Lower leg skin (tissue), 3 donors: Measurements from ENCODE around the gene PMP22.

Source experiments
- POLR2A ChIP-seq, 2 donors: fragments of 450-650 bp; IDR thresholded peaks; one replicate each; pipeline ENCODE4 v1.6.1; 2016 to 2017; ENCODE audit warnings: antibody characterized with exemption in 2 of 2, mild to moderate bottlenecking in 1 of 2, moderate library complexity in 1 of 2
- TF ChIP-seq, protein P1 (sequence below), 3 donors: fragments of 450-650 bp; IDR thresholded peaks; one replicate each; pipeline ENCODE4 v1.5.1; 2016; ENCODE audit warnings: antibody characterized with exemption in 3 of 3, mild to moderate bottlenecking in 3 of 3, moderate library complexity in 2 of 3

DNA sequence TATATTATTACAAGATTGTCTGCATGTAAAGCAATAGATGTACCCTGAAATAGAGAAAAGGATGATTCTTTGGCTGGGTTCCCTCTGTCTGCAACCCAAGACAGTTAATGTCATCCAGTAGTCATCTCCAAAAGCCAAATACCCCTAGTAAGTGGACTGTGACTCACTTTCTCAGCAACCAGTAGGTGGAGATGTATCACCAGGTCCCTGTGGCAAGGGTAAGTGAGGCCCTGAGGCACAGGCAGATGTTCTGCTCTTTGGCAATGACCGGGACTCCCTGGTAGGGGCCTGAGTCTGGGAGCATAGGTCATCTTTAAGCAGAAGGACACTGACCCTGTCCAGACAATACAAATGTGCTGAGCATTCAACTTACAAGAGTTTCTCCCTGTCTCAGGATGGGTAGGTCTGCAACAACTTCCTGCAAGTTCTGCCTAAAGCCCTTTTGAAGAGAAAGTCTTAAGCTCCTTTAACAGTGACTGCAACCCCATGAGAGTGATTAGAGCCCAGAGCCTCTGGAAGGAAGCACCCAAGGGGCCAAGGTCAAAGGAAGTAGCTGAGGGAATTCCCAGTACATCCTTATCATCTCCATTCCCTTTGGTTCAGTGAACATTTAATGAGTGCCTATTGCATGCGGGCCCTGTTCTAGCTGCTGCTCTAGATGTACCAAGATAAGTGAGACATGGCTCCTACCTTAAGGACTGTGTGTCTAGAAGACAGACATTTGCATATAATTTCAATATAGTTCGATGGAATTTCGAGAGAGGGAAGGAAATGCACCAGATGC lies 31.9 kb downstream of the PMP22 start:
- TF ChIP-seq, protein P1, sequence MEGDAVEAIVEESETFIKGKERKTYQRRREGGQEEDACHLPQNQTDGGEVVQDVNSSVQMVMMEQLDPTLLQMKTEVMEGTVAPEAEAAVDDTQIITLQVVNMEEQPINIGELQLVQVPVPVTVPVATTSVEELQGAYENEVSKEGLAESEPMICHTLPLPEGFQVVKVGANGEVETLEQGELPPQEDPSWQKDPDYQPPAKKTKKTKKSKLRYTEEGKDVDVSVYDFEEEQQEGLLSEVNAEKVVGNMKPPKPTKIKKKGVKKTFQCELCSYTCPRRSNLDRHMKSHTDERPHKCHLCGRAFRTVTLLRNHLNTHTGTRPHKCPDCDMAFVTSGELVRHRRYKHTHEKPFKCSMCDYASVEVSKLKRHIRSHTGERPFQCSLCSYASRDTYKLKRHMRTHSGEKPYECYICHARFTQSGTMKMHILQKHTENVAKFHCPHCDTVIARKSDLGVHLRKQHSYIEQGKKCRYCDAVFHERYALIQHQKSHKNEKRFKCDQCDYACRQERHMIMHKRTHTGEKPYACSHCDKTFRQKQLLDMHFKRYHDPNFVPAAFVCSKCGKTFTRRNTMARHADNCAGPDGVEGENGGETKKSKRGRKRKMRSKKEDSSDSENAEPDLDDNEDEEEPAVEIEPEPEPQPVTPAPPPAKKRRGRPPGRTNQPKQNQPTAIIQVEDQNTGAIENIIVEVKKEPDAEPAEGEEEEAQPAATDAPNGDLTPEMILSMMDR (IDR thresholded peaks at IDR 0.05), result no peak
- TF ChIP-seq POLR2A (IDR thresholded peaks at IDR 0.05), result no peak
